GM10266 (cell line): Measurements from ENCODE around the gene ATG13.

Experiments used
- DNase-seq: peaks from one replicate; pipeline ENCODE4 v3.0.0; 2012; ENCODE audit errors: extremely low spot score
- TF ChIP-seq, protein P1 (sequence below): IDR thresholded peaks from 2 replicates; pipeline ENCODE4 v1.5.1; 2012; ENCODE audit warnings: mild to moderate bottlenecking, low read depth; ENCODE audit not compliant: control insufficient read depth, insufficient read depth; ENCODE audit errors: missing control alignments

The ATG13 gene

DNA sequence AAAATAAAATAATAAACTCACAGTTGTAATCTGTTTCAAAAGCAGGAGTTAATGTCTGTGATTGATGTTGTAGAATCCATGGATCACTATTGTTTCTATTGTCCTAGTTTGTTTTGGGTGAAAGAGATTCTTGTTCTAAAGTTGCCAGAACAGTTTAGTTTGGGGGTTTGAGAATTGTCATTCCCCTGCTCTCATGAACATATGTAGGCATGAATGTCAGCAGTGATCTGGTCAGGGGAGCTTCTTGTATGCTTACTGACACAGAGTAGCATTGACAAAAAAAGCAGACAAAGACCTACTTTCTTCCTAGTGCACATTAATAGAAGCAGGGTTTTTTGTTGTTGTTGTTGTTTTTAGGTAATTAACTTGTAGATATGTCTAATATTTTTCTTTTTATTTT, 44.5 kb downstream of the ATG13 start:
- DNase-seq, result no peak
- TF ChIP-seq, protein P1, sequence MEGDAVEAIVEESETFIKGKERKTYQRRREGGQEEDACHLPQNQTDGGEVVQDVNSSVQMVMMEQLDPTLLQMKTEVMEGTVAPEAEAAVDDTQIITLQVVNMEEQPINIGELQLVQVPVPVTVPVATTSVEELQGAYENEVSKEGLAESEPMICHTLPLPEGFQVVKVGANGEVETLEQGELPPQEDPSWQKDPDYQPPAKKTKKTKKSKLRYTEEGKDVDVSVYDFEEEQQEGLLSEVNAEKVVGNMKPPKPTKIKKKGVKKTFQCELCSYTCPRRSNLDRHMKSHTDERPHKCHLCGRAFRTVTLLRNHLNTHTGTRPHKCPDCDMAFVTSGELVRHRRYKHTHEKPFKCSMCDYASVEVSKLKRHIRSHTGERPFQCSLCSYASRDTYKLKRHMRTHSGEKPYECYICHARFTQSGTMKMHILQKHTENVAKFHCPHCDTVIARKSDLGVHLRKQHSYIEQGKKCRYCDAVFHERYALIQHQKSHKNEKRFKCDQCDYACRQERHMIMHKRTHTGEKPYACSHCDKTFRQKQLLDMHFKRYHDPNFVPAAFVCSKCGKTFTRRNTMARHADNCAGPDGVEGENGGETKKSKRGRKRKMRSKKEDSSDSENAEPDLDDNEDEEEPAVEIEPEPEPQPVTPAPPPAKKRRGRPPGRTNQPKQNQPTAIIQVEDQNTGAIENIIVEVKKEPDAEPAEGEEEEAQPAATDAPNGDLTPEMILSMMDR, result no peak

DNA sequence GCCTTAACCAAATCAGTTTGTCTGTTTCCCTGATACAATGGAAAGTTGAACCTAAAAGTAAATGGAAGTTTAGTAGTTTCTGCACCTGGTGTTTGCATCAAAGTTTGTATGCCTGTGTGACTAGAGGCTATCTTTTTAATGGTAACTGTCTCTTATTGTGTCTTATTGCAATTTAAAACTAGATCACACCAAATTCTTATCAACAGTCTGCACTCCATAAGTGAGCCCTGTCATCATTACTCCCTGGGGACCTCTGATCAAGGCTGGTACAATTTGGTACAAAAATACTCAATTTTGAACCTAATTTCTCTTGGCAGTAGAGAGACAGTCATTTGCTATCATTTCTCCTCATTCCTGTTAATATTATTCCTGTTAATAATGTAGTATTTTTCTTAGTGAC, 45.0 kb downstream of the ATG13 start:
- TF ChIP-seq, protein P1, result no peak
- DNase-seq, result no peak

DNA sequence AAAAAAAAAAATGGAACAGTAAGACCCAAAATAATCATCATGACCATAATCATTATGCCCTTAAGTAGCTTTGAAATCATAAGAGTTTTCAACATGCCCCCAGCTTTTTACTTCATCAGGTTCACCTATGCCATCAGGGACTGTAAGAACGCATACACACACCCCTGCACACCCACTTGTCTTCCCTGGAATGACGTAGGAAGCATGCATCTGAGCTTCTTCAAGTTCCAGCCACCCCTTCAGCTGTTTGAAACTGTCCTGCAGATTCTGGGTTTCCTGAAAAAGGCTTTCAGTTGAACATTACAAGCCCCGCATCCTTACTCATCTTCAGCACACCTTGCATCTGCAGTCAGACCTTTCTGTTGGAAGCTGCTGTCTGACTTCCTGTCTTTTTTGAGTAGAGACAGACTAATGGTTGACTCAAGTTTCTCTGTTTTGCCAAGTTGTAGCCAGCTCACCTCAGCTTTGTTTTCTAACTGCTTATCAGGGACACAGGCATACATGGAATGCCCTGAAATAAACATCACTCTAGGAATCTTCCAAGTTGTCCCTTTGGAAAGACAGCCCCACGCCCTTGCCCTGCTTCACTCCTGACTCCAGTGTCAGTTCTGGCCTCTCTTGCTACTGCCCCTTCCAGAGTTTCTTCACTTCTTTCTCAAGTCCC, 46.1 kb downstream of the ATG13 start:
- no peak for DNase-seq
- TF ChIP-seq, protein P1, result no peak

DNA sequence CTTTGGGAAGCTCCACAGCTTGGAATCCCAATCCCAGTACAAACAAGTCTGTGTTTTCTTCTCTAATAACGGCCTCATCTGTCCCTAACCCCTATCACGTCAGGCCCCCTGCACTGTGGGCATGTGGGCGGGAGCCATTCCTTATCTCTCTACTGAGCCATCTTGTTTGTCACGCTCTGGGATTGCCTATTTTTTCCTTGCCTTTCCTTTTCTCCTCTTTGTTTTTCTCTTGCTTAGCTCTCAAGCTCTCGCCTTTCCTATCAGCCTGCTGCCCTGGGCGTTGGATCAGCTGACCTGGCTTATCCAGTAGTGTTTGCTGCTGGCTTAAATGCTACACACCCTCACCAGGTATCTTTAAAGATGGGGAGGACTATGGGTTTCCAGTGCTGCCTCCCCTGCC, 47.3 kb downstream of the ATG13 start:
- DNase-seq, result no peak
- TF ChIP-seq, protein P1, result no peak

DNA sequence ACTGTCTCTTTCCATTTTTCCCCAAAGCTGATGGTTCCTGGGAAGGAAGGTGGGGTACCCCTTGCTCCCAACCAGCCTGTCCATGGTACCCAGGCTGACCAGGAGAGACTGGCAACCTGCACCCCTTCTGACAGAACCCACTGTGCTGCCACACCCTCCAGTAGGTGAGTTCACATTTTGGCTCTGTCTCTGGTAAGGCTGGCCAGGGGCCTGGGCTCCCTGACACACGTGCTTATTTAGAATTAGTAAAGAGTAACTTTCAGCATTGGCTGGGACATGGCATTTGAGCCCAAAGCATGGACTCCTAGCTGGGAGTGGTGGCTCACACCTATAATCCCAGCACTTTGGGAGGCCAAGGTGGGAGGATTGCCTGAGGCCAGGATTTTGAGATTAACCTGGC, 48.0 kb downstream of the ATG13 start:
- DNase-seq, result no peak
- TF ChIP-seq, protein P1, result no peak

DNA sequence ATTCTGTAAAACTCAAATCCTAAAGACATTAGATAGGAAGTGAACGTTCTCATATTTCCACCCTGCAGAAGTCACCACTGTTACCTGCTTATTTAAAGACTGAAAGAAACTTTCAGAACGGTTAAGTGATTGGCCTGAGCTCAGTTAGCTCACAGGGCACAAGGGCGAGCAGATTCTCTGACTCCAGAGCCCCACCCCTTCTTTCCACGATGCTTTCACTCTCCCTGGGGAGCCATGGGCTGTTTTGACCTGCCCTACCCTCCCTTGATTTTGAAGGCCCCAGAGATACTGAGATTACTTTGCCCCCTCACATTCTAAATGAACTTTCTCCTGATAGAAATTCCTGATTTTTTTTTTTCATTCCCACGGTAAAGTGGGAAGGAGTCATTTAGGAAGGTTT, 49.2 kb downstream of the ATG13 start:
- TF ChIP-seq, protein P1, result no peak
- DNase-seq, result no peak

DNA sequence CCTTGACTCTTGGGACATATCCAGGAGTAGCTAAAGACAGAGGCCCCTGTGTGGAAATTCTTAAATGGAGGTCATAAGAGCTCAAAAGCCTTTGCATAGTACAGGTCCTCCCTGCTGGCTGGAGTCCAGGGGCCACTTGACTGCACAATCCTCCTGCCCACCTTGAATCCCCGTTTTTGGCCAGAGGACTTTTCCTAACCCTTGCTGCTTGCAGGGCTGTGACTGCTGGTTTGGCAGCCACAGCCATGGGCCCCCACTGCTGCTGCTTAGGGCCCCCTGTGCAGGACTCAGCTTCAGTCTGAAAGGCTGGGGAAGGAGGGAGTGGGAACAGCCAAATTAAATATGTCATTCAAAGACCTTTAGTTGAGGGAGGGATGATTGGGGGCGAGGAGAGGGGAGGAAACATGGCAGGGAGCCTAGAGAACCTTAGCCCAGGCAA, 49.7 kb downstream of the ATG13 start:
- TF ChIP-seq, protein P1, result no peak
- DNase-seq, result no peak
